ENCODE data around the gene RFX2.

The RFX2 gene

DNA sequence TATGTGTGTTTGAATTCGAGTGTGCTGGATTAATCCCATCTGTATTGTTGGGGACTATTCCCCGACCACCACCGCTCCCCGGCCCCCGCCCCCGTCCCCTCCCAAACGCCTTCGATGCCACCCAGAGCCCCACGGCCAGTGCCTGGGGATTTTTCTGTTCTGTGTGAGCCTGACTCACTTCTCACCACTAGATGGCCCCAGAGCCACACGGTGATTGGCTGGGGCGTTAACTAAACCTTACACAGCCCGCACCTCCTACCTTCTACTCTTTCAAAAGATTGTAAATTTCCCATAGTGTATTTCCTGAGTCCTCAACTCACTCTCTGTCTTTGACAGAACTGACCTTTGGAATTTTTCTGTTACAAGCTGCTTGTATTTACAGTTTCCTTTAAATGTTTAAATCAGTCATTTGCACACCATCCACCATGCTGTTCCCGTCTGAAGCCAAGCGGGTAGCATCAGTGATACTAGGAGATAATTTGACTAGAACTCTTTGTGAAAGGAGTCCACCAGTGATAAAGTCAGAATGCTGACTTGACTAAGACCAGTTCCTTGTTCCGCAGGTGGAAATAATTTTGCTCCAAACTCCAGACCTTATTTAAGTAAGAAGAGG lies 61.4 kb downstream of the RFX2 start:
- H3K9me3 ChIP-seq (replicated peaks in 1 of 2; ENCODE audit: control insufficient read depth in 2 of 2, insufficient read depth in 1 of 2, low read depth in 1 of 2, low read length in 2 of 2): peaks cover 0 to 11% of the 10 kb centered on the region in 2 donors
- H3K79me1 ChIP-seq (ENCODE audit: low read depth, low read length): peaks cover 4% of the 10 kb centered on the region
- H4K91ac ChIP-seq (ENCODE audit: low read depth, low read length, poor library complexity): no peak overlapping the region
- no peak overlapping the region for H2BK15ac ChIP-seq (ENCODE audit: low read length)
- H3K4me2 ChIP-seq (ENCODE audit: insufficient read depth, low read length, poor library complexity, severe bottlenecking): no peak overlapping the region
- peaks cover 0 to 3% of the 10 kb centered on the region in 2 donors for H3K4me1 ChIP-seq (ENCODE audit: control insufficient read depth in 2 of 2, insufficient read depth in 1 of 2, low read depth in 1 of 2, low read length in 2 of 2)
- H3K27me3 ChIP-seq (ENCODE audit: control insufficient read depth in 3 of 3, insufficient read depth in 3 of 3, low read depth in 1 of 3, low read length in 3 of 3): no peaks in the 10 kb centered on the region
- H3K36me3 ChIP-seq (replicated peaks in 1 of 2; ENCODE audit: control insufficient read depth in 2 of 2, insufficient read depth in 2 of 2, low read length in 2 of 2): peaks cover 0 to 5% of the 10 kb centered on the region in 2 donors
- H2AFZ ChIP-seq (ENCODE audit: low read length): no peak overlapping the region
- no CpG with 5 or more reads among the region's 15 CpGs for WGBS, 2 donors (ENCODE audit: extremely low coverage in 2 of 2, insufficient read length in 2 of 2, insufficient replicate concordance in 1 of 2)
- H3K18ac ChIP-seq (ENCODE audit: low read length): no peak overlapping the region
- peak; percentile 81 for DNase-seq (ENCODE audit: low spot score)
- H3K9ac ChIP-seq (ENCODE audit: low read depth, low read length, poor library complexity): no peak overlapping the region
- no peak overlapping the region for H2BK120ac ChIP-seq (ENCODE audit: low read depth, low read length)
- no peak overlapping the region for H2BK12ac ChIP-seq (ENCODE audit: low read length)
- no peak overlapping the region for H3K23ac ChIP-seq (ENCODE audit: low read depth, low read length, poor library complexity)
- H3K27ac ChIP-seq (replicated peaks; ENCODE audit: low read length): no peak overlapping the region
- H4K8ac ChIP-seq (ENCODE audit: low read depth, low read length): no peak overlapping the region
- H3K4me3 ChIP-seq (ENCODE audit: low read length in 2 of 2): no peak overlapping the region
- H3K14ac ChIP-seq (ENCODE audit: low read length): no peak overlapping the region
- H2BK5ac ChIP-seq (ENCODE audit: low read length): no peak overlapping the region
- no peak overlapping the region for H2AK5ac ChIP-seq (ENCODE audit: low read depth, low read length)
- H3K4ac ChIP-seq (ENCODE audit: low read length): no peak overlapping the region

GRCh38 chr19:6048348-6048747 lies 62.0 kb downstream of the RFX2 start:
- Histone ChIP-seq H2BK15ac (ENCODE audit: low read length) (no peak overlapping the region), H4K91ac (ENCODE audit: low read depth, low read length, poor library complexity) (no peak overlapping the region), H3K27ac (replicated peaks; ENCODE audit: low read length) (no peak overlapping the region), H3K4me3 (ENCODE audit: low read length in 2 of 2) (no peak overlapping the region), H2BK120ac (ENCODE audit: low read depth, low read length) (no peak overlapping the region), H3K79me1 (ENCODE audit: low read depth, low read length) (peaks cover 4% of the 10 kb centered on the region), H3K36me3 (replicated peaks in 1 of 2; ENCODE audit: control insufficient read depth in 2 of 2, insufficient read depth in 2 of 2, low read length in 2 of 2) (peaks cover 0 to 11% of the 10 kb centered on the region in 2 donors), H2AFZ (ENCODE audit: low read length) (no peak overlapping the region), H4K8ac (ENCODE audit: low read depth, low read length) (no peak overlapping the region), H2BK5ac (ENCODE audit: low read length) (no peak overlapping the region), H2BK12ac (ENCODE audit: low read length) (no peak overlapping the region), H3K4me2 (ENCODE audit: insufficient read depth, low read length, poor library complexity, severe bottlenecking) (no peak overlapping the region), H3K9me3 (replicated peaks in 1 of 2; ENCODE audit: control insufficient read depth in 2 of 2, insufficient read depth in 1 of 2, low read depth in 1 of 2, low read length in 2 of 2) (peaks cover 0 to 11% of the 10 kb centered on the region in 2 donors), H3K4ac (ENCODE audit: low read length) (no peak overlapping the region), H3K18ac (ENCODE audit: low read length) (peak overlapping the region; percentile 71), H3K9ac (ENCODE audit: low read depth, low read length, poor library complexity) (no peak overlapping the region), H3K4me1 (ENCODE audit: control insufficient read depth in 2 of 2, insufficient read depth in 1 of 2, low read depth in 1 of 2, low read length in 2 of 2) (peaks cover 0 to 3% of the 10 kb centered on the region in 2 donors), H3K14ac (ENCODE audit: low read length) (no peak overlapping the region), H2AK5ac (ENCODE audit: low read depth, low read length) (no peak overlapping the region), H3K23ac (ENCODE audit: low read depth, low read length, poor library complexity) (peak overlapping the region; percentile 95), H3K27me3 (ENCODE audit: control insufficient read depth in 3 of 3, insufficient read depth in 3 of 3, low read depth in 1 of 3, low read length in 3 of 3) (no peaks in the 10 kb centered on the region)
- no CpG with 5 or more reads among the region's 9 CpGs for WGBS, 2 donors (ENCODE audit: extremely low coverage in 2 of 2, insufficient read length in 2 of 2, insufficient replicate concordance in 1 of 2)
- DNase-seq (ENCODE audit: low spot score): no peak

DNA sequence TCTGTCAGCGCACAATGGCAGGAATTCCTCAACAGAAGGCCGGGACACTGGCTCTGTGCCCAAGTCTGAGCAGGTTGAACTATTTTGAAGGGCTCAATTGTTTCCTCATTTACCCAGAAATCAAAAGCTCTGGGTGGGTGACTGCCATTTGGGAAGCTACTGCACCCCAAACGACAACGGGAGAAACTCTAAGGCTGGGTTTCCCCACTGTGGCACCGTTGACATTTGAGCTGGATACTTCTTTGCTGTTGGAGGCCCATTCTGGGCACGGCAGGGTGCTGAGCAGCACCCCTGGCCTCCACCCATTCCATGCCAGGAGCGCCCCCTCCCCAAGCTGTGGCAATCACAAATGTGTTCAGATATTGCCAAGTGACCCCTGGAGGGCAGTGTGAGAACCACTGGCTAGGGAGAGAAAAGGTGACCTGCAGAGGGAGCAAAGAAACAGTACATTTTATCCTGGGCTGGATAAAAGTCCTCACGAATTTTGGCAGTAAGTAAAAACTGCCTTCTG lies 62.5 kb downstream of the RFX2 start:
- Histone ChIP-seq H4K91ac (ENCODE audit: low read depth, low read length, poor library complexity) (no peak overlapping the region), H2BK5ac (ENCODE audit: low read length) (no peak overlapping the region), H3K23ac (ENCODE audit: low read depth, low read length, poor library complexity) (no peak overlapping the region), H3K79me1 (ENCODE audit: low read depth, low read length) (peaks cover 4% of the 10 kb centered on the region), H3K27me3 (ENCODE audit: control insufficient read depth in 3 of 3, insufficient read depth in 3 of 3, low read depth in 1 of 3, low read length in 3 of 3) (no peaks in the 10 kb centered on the region), H2AK5ac (ENCODE audit: low read depth, low read length) (no peak overlapping the region), H4K8ac (ENCODE audit: low read depth, low read length) (no peak overlapping the region), H3K18ac (ENCODE audit: low read length) (no peak overlapping the region), H3K4me1 (ENCODE audit: control insufficient read depth in 2 of 2, insufficient read depth in 1 of 2, low read depth in 1 of 2, low read length in 2 of 2) (peaks cover 0 to 3% of the 10 kb centered on the region in 2 donors), H3K36me3 (replicated peaks in 1 of 2; ENCODE audit: control insufficient read depth in 2 of 2, insufficient read depth in 2 of 2, low read length in 2 of 2) (peaks cover 0 to 16% of the 10 kb centered on the region in 2 donors), H2AFZ (ENCODE audit: low read length) (no peak overlapping the region), H3K27ac (replicated peaks; ENCODE audit: low read length) (no peak overlapping the region), H3K4me2 (ENCODE audit: insufficient read depth, low read length, poor library complexity, severe bottlenecking) (no peak overlapping the region), H3K9me3 (replicated peaks in 1 of 2; ENCODE audit: control insufficient read depth in 2 of 2, insufficient read depth in 1 of 2, low read depth in 1 of 2, low read length in 2 of 2) (peaks cover 0 to 11% of the 10 kb centered on the region in 2 donors), H2BK120ac (ENCODE audit: low read depth, low read length) (no peak overlapping the region), H3K4me3 (ENCODE audit: low read length in 2 of 2) (no peak overlapping the region), H3K9ac (ENCODE audit: low read depth, low read length, poor library complexity) (no peak overlapping the region), H3K4ac (ENCODE audit: low read length) (no peak overlapping the region), H3K14ac (ENCODE audit: low read length) (no peak overlapping the region), H2BK15ac (ENCODE audit: low read length) (no peak overlapping the region), H2BK12ac (ENCODE audit: low read length) (no peak overlapping the region)
- WGBS, 2 donors (ENCODE audit: extremely low coverage in 2 of 2, insufficient read length in 2 of 2, insufficient replicate concordance in 1 of 2): no CpG with 5 or more reads among the region's 8 CpGs
- peak; percentile 42 for DNase-seq (ENCODE audit: low spot score)

- Histone ChIP-seq H2AFZ (ENCODE audit: low read length) (no peak overlapping the region), H3K36me3 (replicated peaks in 1 of 2; ENCODE audit: control insufficient read depth in 2 of 2, insufficient read depth in 2 of 2, low read length in 2 of 2) (peaks cover 0 to 22% of the 10 kb centered on the region in 2 donors), H3K27me3 (ENCODE audit: control insufficient read depth in 3 of 3, insufficient read depth in 3 of 3, low read depth in 1 of 3, low read length in 3 of 3) (no peaks in the 10 kb centered on the region), H4K8ac (ENCODE audit: low read depth, low read length) (no peak overlapping the region), H3K23ac (ENCODE audit: low read depth, low read length, poor library complexity) (no peak overlapping the region), H2BK5ac (ENCODE audit: low read length) (no peak overlapping the region), H3K4me1 (ENCODE audit: control insufficient read depth in 2 of 2, insufficient read depth in 1 of 2, low read depth in 1 of 2, low read length in 2 of 2) (peaks cover 0 to 3% of the 10 kb centered on the region in 2 donors), H3K14ac (ENCODE audit: low read length) (no peak overlapping the region), H2AK5ac (ENCODE audit: low read depth, low read length) (no peak overlapping the region), H3K4ac (ENCODE audit: low read length) (no peak overlapping the region), H3K4me3 (ENCODE audit: low read length in 2 of 2) (no peak overlapping the region), H3K4me2 (ENCODE audit: insufficient read depth, low read length, poor library complexity, severe bottlenecking) (no peak overlapping the region), H4K91ac (ENCODE audit: low read depth, low read length, poor library complexity) (no peak overlapping the region), H2BK15ac (ENCODE audit: low read length) (no peak overlapping the region), H3K79me1 (ENCODE audit: low read depth, low read length) (peaks cover 4% of the 10 kb centered on the region), H3K18ac (ENCODE audit: low read length) (no peak overlapping the region), H3K27ac (replicated peaks; ENCODE audit: low read length) (no peak overlapping the region), H2BK12ac (ENCODE audit: low read length) (no peak overlapping the region), H2BK120ac (ENCODE audit: low read depth, low read length) (no peak overlapping the region), H3K9me3 (replicated peaks in 1 of 2; ENCODE audit: control insufficient read depth in 2 of 2, insufficient read depth in 1 of 2, low read depth in 1 of 2, low read length in 2 of 2) (peaks cover 0 to 11% of the 10 kb centered on the region in 2 donors), H3K9ac (ENCODE audit: low read depth, low read length, poor library complexity) (no peak overlapping the region)
- no peak for DNase-seq (ENCODE audit: low spot score)
- WGBS, 2 donors (ENCODE audit: extremely low coverage in 2 of 2, insufficient read length in 2 of 2, insufficient replicate concordance in 1 of 2): no CpG with 5 or more reads among the region's 18 CpGs
Observed at GRCh38 chr19:6047256-6047655, 63.0 kb downstream of the RFX2 start.
